Common myeloid progenitor, CD34-positive (primary cell): ENCODE measurements around the gene GATM.
A peak's percentile ranks its signal among the peaks of the same experiment; 100 is the strongest.

Source experiments
- CTCF ChIA-PET: fragments of 350-600 bp; sonication (Branson Sonifier 250); formaldehyde crosslinking; loops from one replicate; lab custom pipeline; 2021; ENCODE audit warnings: antibody characterized with exemption; lab: Charles Lee
- POLR2A ChIA-PET: fragments of 350-600 bp; sonication (Branson Sonifier 250); formaldehyde crosslinking; loops from one replicate; lab custom pipeline; 2021; ENCODE audit warnings: antibody characterized with exemption; lab: Charles Lee
- DNase-seq, 3 donors: peaks; one replicate each; pipeline versions ENCODE4 v3.0.0 to v3.0.0-alpha.2; 2013
- H3K27ac ChIP-seq, 2 experiments: 1 replicate in 1 of 2; 2 replicates in 1 of 2; pipeline ENCODE4 v1.7.0; 2013; ENCODE audit warnings: inconsistent platforms in 2 of 2, low read length in 2 of 2, mild to moderate bottlenecking in 2 of 2, low read depth in 1 of 2, moderate library complexity in 1 of 2; ENCODE audit not compliant: severe bottlenecking in 2 of 2, insufficient read depth in 1 of 2, poor library complexity in 1 of 2
- H3K27me3 ChIP-seq, 5 experiments: replicated peaks in 2 of 5; 1 replicate in 3 of 5; 2 replicates in 2 of 5; pipeline versions ENCODE4 v1.6.1 to v1.7.0; 2013; ENCODE audit warnings: low read length in 4 of 5, mild to moderate bottlenecking in 2 of 5, moderate library complexity in 2 of 5, inconsistent platforms in 1 of 5; ENCODE audit not compliant: insufficient read depth in 5 of 5, control insufficient read depth in 4 of 5
- H3K36me3 ChIP-seq, 4 experiments: 1 replicate in 2 of 4; 2 replicates in 2 of 4; pipeline versions ENCODE4 v1.6.1 to v1.7.0; 2013; ENCODE audit warnings: low read length in 3 of 4, control low read depth in 1 of 4, mild to moderate bottlenecking in 1 of 4; ENCODE audit not compliant: control insufficient read depth in 4 of 4, insufficient read depth in 4 of 4
- H3K4me1 ChIP-seq, 4 experiments: 1 replicate in 3 of 4; 2 replicates in 1 of 4; pipeline versions ENCODE4 v1.6.1 to v1.7.1; 2013; ENCODE audit warnings: low read length in 3 of 4, mild to moderate bottlenecking in 3 of 4, control low read depth in 1 of 4, inconsistent platforms in 1 of 4, moderate library complexity in 1 of 4; ENCODE audit not compliant: control insufficient read depth in 4 of 4, insufficient read depth in 4 of 4; ENCODE audit errors: control extremely low read depth in 1 of 4
- H3K4me3 ChIP-seq, 7 experiments: 1 replicate in 4 of 7; 2 replicates in 3 of 7; pipeline versions ENCODE4 v1.5.1 to v1.7.0; 2013; ENCODE audit warnings: mild to moderate bottlenecking in 7 of 7, low read length in 6 of 7, moderate library complexity in 6 of 7, inconsistent platforms in 2 of 7, low read depth in 2 of 7, control low read depth in 1 of 7; ENCODE audit not compliant: insufficient read depth in 4 of 7, control insufficient read depth in 1 of 7; ENCODE audit errors: extremely low read depth in 1 of 7
- H3K9me3 ChIP-seq, 5 experiments: 1 replicate in 4 of 5; 2 replicates in 1 of 5; pipeline versions ENCODE4 v1.6.1 to v1.7.1; 2013; ENCODE audit warnings: low read length in 4 of 5, mild to moderate bottlenecking in 2 of 5, inconsistent platforms in 1 of 5, low read depth in 1 of 5, moderate library complexity in 1 of 5; ENCODE audit not compliant: control insufficient read depth in 4 of 5, insufficient read depth in 2 of 5; ENCODE audit errors: control extremely low read depth in 1 of 5
- WGBS: methylation state at CpG from one replicate; pipeline ENCODE4 v1.1.5; 2013; ENCODE audit not compliant: insufficient coverage; 5-methylcytosine and 5-hydroxymethylcytosine counted together

Gene GATM

DNA sequence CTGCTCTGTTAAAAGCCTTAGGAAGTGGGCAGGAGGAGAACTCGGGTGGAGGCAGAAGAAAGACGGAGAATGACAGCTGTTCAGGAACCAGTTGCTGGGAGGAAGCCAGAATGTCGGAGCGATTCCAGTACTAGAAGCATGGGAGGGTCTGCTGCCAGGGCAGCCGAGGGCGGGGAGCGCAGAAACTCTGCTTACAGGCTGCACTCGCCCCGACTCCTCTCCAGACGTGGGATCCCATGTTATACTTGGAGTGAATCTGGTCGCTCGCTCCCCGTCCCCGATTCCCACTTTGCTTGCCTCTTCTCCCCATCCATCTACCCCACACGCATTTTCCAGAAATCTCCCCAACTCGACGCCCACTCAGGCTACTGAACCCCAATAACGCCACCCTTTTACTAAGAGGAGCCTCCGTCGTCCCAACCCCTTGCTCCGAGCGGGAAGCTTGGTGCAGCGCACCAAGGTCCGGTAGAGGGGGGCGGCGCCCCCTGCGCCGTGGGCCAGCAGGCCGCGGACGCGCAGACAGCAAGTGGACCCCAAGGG lies 665 bp downstream of the GATM start:
- ChIA-PET CTCF (interaction anchor here (1.0 to 2.4 kb wide), 4 partner anchors 9 to 63 kb away, joined by 3 to 10 read pairs (median 4); no protein-coding TSS in a partner anchor), POLR2A (no interaction called here)
- DNase-seq: peak in 2 of 3 donors; percentile 20 to 37
- H3K36me3 ChIP-seq: no peaks in the 10 kb centered on the region
- 0% methylated on average over 28 of the region's 32 CpGs for WGBS
- no peak overlapping the region for H3K27ac ChIP-seq
- H3K4me1 ChIP-seq: peaks cover 7 to 29% (median 16%) of the 10 kb centered on the region in 4 experiments
- H3K27me3 ChIP-seq: peaks cover 0 to 8% (median 4%) of the 10 kb centered on the region in 5 experiments
- no peaks in the 10 kb centered on the region for H3K9me3 ChIP-seq
- H3K4me3 ChIP-seq: peak overlapping the region; percentile 35 to 77 (median 67)

DNA sequence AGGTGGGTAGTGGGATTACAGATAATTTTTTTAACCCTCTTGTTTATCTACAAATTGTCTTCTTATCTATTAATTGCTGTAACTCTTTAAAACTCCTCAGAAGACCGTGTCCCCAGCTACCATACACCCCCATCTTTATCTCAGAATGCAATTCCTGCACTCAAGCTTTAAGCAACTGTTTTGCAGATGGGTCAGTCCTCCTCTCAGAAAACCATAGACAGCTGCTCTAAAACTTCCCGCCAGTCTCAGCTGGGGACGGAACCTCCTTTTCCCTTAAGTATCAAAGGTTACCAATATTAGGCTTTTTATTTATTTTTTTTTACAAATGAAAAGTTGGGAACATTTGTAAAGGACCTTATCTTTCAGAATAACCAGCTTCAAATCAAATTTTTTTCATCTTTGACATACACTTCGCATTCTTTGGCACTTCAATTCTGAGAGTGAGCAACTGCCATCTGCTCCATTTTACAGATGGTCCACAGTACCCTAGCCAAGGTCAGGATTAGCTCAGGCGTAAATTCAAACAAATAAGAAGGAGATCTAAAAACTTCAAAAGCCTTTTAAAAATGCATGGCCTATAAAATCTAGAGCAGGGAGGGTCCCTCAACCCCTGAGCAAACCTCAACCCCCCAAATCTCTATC lies 1.3 kb downstream of the GATM start:
- H3K36me3 ChIP-seq: no peaks in the 10 kb centered on the region
- no peak overlapping the region for H3K27ac ChIP-seq
- peaks cover 7 to 29% (median 16%) of the 10 kb centered on the region in 4 experiments for H3K4me1 ChIP-seq
- WGBS: 43% methylated on average over 2 of the region's 5 CpGs
- CTCF ChIA-PET: interaction anchor here (1.0 to 2.4 kb wide), 5 partner anchors 9 to 214 kb away, joined by 3 to 10 read pairs (median 3); no protein-coding TSS in a partner anchor
- H3K4me3 ChIP-seq: peak overlapping the region in 5 of 7 experiments; percentile 46 to 77 (median 70)
- no peaks in the 10 kb centered on the region for H3K9me3 ChIP-seq
- POLR2A ChIA-PET: no interaction called here
- peaks cover 0 to 8% (median 4%) of the 10 kb centered on the region in 5 experiments for H3K27me3 ChIP-seq
- DNase-seq: peak in 1 of 3 donors; percentile 4

DNA sequence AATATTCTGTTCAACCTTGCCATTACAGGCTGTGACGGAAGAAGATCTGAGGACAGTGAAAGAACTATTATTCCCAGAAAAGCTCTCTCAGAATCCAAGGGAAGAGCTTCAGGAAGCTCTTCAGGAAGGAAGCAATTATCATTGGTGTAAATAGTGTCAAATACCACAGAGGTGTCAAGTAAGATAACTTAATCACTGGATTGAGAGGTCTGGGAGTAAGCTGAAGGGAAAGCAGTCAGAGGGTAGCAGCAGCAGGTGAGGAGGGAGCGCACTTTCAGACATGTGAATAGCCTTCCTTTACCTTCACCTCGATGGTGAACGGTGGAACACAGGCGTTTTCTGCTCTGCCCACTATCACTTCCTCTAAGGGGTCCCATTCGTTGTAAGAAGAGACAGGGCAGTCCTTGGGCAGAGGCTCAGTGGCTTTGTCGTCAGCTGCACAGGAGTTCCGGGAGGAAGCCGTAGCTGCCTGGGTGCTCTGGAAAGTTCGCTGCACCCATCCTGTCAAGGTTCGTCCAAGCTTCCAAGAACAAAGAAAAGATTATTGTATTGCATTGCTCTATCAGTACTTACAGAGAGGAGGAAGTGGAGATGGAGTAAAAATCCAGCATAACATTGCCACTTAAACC lies 1.9 kb downstream of the GATM start:
- DNase-seq: peak in 2 of 3 donors; percentile 3 to 17
- H3K27me3 ChIP-seq: peaks cover 0 to 8% (median 4%) of the 10 kb centered on the region in 5 experiments
- no peaks in the 10 kb centered on the region for H3K36me3 ChIP-seq
- ChIA-PET POLR2A (interaction anchor here (0.6 to 1.1 kb wide), 2 partner anchors 16 to 32 kb away, joined by 3 read pairs; no protein-coding TSS in a partner anchor), CTCF (interaction anchor here (0.8 to 2.4 kb wide), 6 partner anchors 8 to 213 kb away, joined by 3 to 10 read pairs (median 3); no protein-coding TSS in a partner anchor)
- H3K9me3 ChIP-seq: no peaks in the 10 kb centered on the region
- no peak overlapping the region for H3K27ac ChIP-seq
- H3K4me1 ChIP-seq: peaks cover 7 to 29% (median 16%) of the 10 kb centered on the region in 4 experiments
- H3K4me3 ChIP-seq: peak overlapping the region in 1 of 7 experiments; percentile 26
- 70% methylated on average over 9 of the region's 11 CpGs for WGBS

DNA sequence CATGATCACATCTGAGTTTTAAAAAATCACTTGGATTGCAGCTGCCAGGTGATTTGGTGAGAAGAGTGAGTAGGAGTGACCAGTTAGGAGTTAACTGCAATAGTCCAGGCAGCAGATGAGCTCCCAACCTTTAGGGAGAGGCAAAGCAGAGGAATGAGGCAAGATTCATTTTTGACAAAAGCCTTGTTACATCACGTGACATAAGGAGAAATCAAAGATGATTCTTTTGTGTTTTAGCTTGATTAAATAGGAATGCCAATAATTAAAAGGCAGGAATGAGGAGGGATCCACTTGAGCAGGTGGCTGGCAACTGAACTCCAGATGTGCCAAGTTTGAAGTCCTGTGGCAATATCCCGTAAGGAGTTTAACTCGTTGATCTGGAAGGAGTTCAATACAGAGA lies 2.5 kb downstream of the GATM start:
- Histone ChIP-seq H3K27ac (no peak overlapping the region), H3K4me3 (no peak overlapping the region), H3K9me3 (no peaks in the 10 kb centered on the region), H3K36me3 (no peaks in the 10 kb centered on the region), H3K27me3 (peaks cover 0 to 8% (median 4%) of the 10 kb centered on the region in 5 experiments), H3K4me1 (peaks cover 7 to 29% (median 16%) of the 10 kb centered on the region in 4 experiments)
- ChIA-PET CTCF (interaction anchor here (0.8 to 1.4 kb wide), 3 partner anchors 17 to 213 kb away, joined by 3 read pairs; no protein-coding TSS in a partner anchor), POLR2A (interaction anchor here (1.1 kb wide), 1 partner anchor 16 kb away, joined by 3 read pairs; no protein-coding TSS in a partner anchor)
- WGBS: 91% methylated on average over 3 of the region's 3 CpGs
- DNase-seq: no peak

DNA sequence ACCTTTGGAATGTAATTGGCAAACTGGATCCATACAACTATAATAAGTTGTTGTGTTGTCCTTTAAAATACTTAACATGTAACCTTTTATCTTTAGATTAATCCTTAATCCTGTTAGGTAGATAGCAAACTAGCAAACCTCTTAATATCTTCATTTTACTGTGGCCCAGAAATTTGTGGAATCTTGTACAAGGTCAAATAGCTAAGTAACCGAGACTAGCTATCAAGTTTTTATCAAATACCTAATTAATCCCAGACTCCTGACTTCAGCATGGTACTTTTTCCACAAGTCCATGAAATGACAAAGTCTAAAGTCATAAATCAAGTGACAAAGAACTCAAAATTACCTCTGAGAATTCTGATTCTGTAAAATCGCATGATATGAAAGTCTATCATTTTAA lies 4.4 kb downstream of the GATM start:
- POLR2A ChIA-PET: no interaction called here
- 100% methylated on average over 1 of the region's 2 CpGs for WGBS
- Histone ChIP-seq H3K27ac (no peak overlapping the region), H3K27me3 (peaks cover 0 to 6% (median 4%) of the 10 kb centered on the region in 5 experiments), H3K9me3 (no peaks in the 10 kb centered on the region), H3K4me1 (peaks cover 7 to 27% (median 16%) of the 10 kb centered on the region in 4 experiments), H3K36me3 (peaks cover 0 to 4% (median 0%) of the 10 kb centered on the region in 4 experiments), H3K4me3 (no peak overlapping the region)
- CTCF ChIA-PET: no interaction called here
- DNase-seq: no peak

DNA sequence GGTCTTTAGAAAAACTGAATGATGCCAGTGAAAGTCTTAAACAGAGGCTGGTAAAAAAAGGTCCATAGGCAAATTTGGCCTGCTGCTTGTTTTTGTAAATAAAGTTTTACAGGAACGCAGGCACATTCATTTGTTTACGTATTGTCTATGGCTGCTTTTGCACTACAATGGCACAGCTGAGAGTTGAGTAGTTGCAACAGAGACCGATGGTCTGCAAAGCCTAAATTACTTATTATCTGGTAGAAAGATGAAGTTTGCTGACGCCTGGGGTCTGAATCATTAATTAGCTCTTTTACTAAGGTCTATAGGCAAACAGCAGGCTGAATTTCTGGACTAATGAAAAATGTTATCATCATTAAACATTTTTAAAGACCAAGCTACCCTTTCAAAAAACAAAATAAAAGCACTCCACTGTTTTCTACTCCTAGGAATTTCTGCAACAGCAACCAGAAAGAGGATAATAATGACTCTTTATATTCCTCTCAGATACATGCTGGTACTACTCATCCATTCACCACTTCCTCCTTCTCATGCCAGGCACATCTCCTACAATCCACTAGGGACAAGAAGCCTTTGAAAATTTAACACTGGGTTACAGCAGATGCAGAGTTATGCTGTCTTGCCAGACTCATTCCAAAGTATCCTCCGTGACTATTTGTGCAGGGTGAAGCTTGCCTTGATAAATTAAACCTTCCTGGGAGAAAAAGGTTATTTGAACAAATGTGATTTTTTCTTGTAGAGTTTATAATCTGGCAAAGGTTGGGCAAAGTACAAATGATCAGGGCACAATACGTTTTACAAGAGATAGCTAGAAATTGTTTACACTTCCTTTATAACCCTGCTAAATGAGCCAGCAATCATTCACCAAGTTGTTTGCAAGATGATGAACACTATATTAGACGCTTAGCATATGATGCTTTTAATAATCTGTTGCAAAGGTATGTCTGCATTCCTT lies 6.0 kb downstream of the GATM start:
- DNase-seq: peak in 2 of 3 donors; percentile 34 to 44
- no peak overlapping the region for H3K27ac ChIP-seq
- POLR2A ChIA-PET: no interaction called here
- H3K4me1 ChIP-seq: peaks cover under 1 to 12% (median 3%) of the 10 kb centered on the region in 4 experiments
- H3K27me3 ChIP-seq: peaks cover 0 to 4% (median 0%) of the 10 kb centered on the region in 5 experiments
- H3K4me3 ChIP-seq: no peak overlapping the region
- no peaks in the 10 kb centered on the region for H3K9me3 ChIP-seq
- CTCF ChIA-PET: interaction anchor here (1.2 kb wide), 1 partner anchor 13 kb away, joined by 3 read pairs; no protein-coding TSS in a partner anchor
- WGBS: 100% methylated on average over 5 of the region's 7 CpGs
- H3K36me3 ChIP-seq: peaks cover 0 to 4% (median 1%) of the 10 kb centered on the region in 4 experiments
